ENCODE measurements around the gene ARHGEF5. TPM values are rescaled to one million over a fixed set of nuclear protein-coding genes. Genes with fewer than 3 reads are reported as not detected.

The ARHGEF5 gene
- total and polyA plus RNA-seq, 2 of the 13 experiments (the other 11 are each of a cell fraction or from before 2014, with no cell fraction given), result 1.2 to 1.3 TPM

- 3% methylated on average over 4 of the region's 4 CpGs for WGBS (ENCODE audit: low lambda C conversion rate)
These were observed 28.9 kb downstream of the ARHGEF5 start for GRCh38 chr7:144384071-144384470.

GRCh38 chr7:144384555-144385245, 29.5 kb downstream of the ARHGEF5 start:
- no peaks in the 10 kb centered on the region for H3K9me3 ChIP-seq (ENCODE audit: low read length)
- H3K4me1 ChIP-seq (ENCODE audit: insufficient read depth, low read length), result peaks cover 7% of the 10 kb centered on the region; the same call in 1 of the 2 replicates
- in situ Hi-C loops (cut with HindIII; ENCODE audit: extremely low pct_ligation_motif_present, low pct_unique_long_range_greater_than_20kb), result loop anchor here (25.0 kb wide), 1 partner anchor 497 kb away; no protein-coding TSS in a partner anchor
- WGBS (ENCODE audit: low lambda C conversion rate), result 28% methylated on average over 12 of the region's 12 CpGs
- H3K4me3 ChIP-seq (replicated peaks in 1 of 3; ENCODE audit: insufficient read depth in 1 of 3, low read depth in 2 of 3, low read length in 3 of 3), result no peak overlapping the region
- H3K36me3 ChIP-seq (replicated peaks in 1 of 2; ENCODE audit: control insufficient read depth in 1 of 2, insufficient read depth in 2 of 2, low read length in 2 of 2), result no peaks in the 10 kb centered on the region
- FAIRE-seq (no peak), DNase-seq (ENCODE audit: low spot score) (no peak), ATAC-seq (peak; percentile 67)
- H2AFZ ChIP-seq (ENCODE audit: low read length), result no peak overlapping the region
- H3K27me3 ChIP-seq (ENCODE audit: control insufficient read depth in 1 of 2, insufficient read depth in 2 of 2, low read length in 2 of 2), result no peaks in the 10 kb centered on the region
- H3K4me2 ChIP-seq (ENCODE audit: low read depth, low read length), result no peak overlapping the region
- CTCF ChIA-PET (ENCODE audit: low intra/inter-chr PET ratio, low total read pairs), result no interaction called here
- H3K9ac ChIP-seq (ENCODE audit: insufficient read depth, low read depth, low read length), result no peak overlapping the region
- H3K79me2 ChIP-seq (ENCODE audit: insufficient read depth, low read length), result no peaks in the 10 kb centered on the region
- H3K27ac ChIP-seq (ENCODE audit: extremely low read length, insufficient read depth, low read length), result no peak overlapping the region
- BruUV-seq (replicated peaks), result no TSS peak
- POLR2A ChIA-PET, result no interaction called here
- intact Hi-C loops (cut with micrococcal nuclease; ENCODE audit: unreplicated experiment), result no loop called here
- no peaks in the 10 kb centered on the region for H4K20me1 ChIP-seq (ENCODE audit: insufficient read depth, low read length)
- TF ChIP-seq FOSL2 (CRISPR knock-in tag; IDR thresholded peaks at IDR 0.05) (peak; percentile 20; the same call in 1 of the 2 replicates), FIP1L1 (IDR thresholded peaks at IDR 0.05; ENCODE audit: borderline replicate concordance, insufficient read depth, low read depth, low read length) (no peak)

More at GRCh38 chr7:144384071-144384470, 28.9 kb downstream of the ARHGEF5 start:
- no peaks in the 10 kb centered on the region for H3K27me3 ChIP-seq (ENCODE audit: control insufficient read depth in 1 of 2, insufficient read depth in 2 of 2, low read length in 2 of 2)
- ChIA-PET CTCF (ENCODE audit: low intra/inter-chr PET ratio, low total read pairs) (no interaction called here), POLR2A (no interaction called here)
- H3K27ac ChIP-seq (ENCODE audit: extremely low read length, insufficient read depth, low read length), result no peak overlapping the region
- no peak overlapping the region for H3K9ac ChIP-seq (ENCODE audit: insufficient read depth, low read depth, low read length)
- H2AFZ ChIP-seq (ENCODE audit: low read length), result no peak overlapping the region
- H4K20me1 ChIP-seq (ENCODE audit: insufficient read depth, low read length), result no peaks in the 10 kb centered on the region
- in situ Hi-C loops (cut with HindIII; ENCODE audit: extremely low pct_ligation_motif_present, low pct_unique_long_range_greater_than_20kb) (loop anchor here (25.0 kb wide), 1 partner anchor 497 kb away; no protein-coding TSS in a partner anchor), intact Hi-C loops (cut with micrococcal nuclease; ENCODE audit: unreplicated experiment) (no loop called here)
- no TSS peak for BruUV-seq (replicated peaks)
- DNase-seq (ENCODE audit: low spot score) (peak; percentile 8), FAIRE-seq (no peak), ATAC-seq (peak; percentile 88)
- H3K4me3 ChIP-seq (replicated peaks in 1 of 3; ENCODE audit: insufficient read depth in 1 of 3, low read depth in 2 of 3, low read length in 3 of 3), result no peak overlapping the region
- H3K9me3 ChIP-seq (ENCODE audit: low read length), result no peaks in the 10 kb centered on the region
- no peaks in the 10 kb centered on the region for H3K36me3 ChIP-seq (replicated peaks in 1 of 2; ENCODE audit: control insufficient read depth in 1 of 2, insufficient read depth in 2 of 2, low read length in 2 of 2)
- peaks cover 7% of the 10 kb centered on the region; the same call in 1 of the 2 replicates for H3K4me1 ChIP-seq (ENCODE audit: insufficient read depth, low read length)
- no peak for TF ChIP-seq ZKSCAN5 (CRISPR knock-in tag; IDR thresholded peaks at IDR 0.05)
- no peak for TF ChIP-seq ZNF839 (CRISPR knock-in tag; IDR thresholded peaks at IDR 0.05; ENCODE audit: borderline replicate concordance)
- TF ChIP-seq FOSL2 (CRISPR knock-in tag; IDR thresholded peaks at IDR 0.05), result 0 out of 2 replicates have a peak, but pooled peaks have one; percentile 12
- TF ChIP-seq RBAK (CRISPR knock-in tag; IDR thresholded peaks at IDR 0.05), result no peak
- no peaks in the 10 kb centered on the region for H3K79me2 ChIP-seq (ENCODE audit: insufficient read depth, low read length)
- 0 out of 2 replicates have a peak overlapping the region, but pooled peaks have one; percentile 2 for H3K4me2 ChIP-seq (ENCODE audit: low read depth, low read length)
